C4-2B (cell line): ENCODE measurements around the gene PARD3.

Experiments used
- ZFX ChIP-seq: fragments of 450-650 bp; IDR thresholded peaks from 2 replicates; pipeline ENCODE4 v1.6.1; 2017
- TF ChIP-seq, protein P1 (sequence below): fragments of 450-650 bp; conservative IDR thresholded peaks from 2 replicates; pipeline ENCODE4 v1.5.1; 2017; ENCODE audit warnings: mild to moderate bottlenecking

DNA sequence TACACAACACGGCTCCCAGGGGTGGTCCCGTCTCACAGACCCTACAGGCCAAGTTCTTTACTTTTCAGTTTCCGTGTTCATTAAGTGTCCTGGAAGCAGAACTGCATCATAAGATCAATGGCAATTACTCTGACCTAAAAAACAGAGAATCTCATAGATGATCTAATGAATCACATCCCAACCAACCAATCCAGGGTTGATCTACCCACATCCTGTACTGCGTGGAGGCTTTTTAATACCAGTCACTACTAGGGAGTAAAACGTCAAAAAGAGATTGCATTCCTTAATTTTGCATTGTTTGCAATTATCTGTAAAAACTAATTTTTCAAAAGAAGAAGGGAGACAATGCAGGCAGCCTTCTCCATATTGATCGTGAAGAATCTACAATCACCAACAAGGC lies 72.6 kb downstream of the PARD3 start:
- TF ChIP-seq, protein P1, sequence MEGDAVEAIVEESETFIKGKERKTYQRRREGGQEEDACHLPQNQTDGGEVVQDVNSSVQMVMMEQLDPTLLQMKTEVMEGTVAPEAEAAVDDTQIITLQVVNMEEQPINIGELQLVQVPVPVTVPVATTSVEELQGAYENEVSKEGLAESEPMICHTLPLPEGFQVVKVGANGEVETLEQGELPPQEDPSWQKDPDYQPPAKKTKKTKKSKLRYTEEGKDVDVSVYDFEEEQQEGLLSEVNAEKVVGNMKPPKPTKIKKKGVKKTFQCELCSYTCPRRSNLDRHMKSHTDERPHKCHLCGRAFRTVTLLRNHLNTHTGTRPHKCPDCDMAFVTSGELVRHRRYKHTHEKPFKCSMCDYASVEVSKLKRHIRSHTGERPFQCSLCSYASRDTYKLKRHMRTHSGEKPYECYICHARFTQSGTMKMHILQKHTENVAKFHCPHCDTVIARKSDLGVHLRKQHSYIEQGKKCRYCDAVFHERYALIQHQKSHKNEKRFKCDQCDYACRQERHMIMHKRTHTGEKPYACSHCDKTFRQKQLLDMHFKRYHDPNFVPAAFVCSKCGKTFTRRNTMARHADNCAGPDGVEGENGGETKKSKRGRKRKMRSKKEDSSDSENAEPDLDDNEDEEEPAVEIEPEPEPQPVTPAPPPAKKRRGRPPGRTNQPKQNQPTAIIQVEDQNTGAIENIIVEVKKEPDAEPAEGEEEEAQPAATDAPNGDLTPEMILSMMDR = no peak
- TF ChIP-seq ZFX = no peak
